Measurements from ENCODE around the gene SIGLEC15. TPM values are rescaled to one million over a fixed set of nuclear protein-coding genes. Genes with fewer than 3 reads are reported as not detected.
"Not testable (repeated sequence)": the region's sequence is repeated elsewhere in the genome, so short reads cannot be mapped to it uniquely, and the experiment has no call there.

Gene SIGLEC15
- total RNA-seq, 1 experiment from 2014 or later: 0.13 TPM

DNA sequence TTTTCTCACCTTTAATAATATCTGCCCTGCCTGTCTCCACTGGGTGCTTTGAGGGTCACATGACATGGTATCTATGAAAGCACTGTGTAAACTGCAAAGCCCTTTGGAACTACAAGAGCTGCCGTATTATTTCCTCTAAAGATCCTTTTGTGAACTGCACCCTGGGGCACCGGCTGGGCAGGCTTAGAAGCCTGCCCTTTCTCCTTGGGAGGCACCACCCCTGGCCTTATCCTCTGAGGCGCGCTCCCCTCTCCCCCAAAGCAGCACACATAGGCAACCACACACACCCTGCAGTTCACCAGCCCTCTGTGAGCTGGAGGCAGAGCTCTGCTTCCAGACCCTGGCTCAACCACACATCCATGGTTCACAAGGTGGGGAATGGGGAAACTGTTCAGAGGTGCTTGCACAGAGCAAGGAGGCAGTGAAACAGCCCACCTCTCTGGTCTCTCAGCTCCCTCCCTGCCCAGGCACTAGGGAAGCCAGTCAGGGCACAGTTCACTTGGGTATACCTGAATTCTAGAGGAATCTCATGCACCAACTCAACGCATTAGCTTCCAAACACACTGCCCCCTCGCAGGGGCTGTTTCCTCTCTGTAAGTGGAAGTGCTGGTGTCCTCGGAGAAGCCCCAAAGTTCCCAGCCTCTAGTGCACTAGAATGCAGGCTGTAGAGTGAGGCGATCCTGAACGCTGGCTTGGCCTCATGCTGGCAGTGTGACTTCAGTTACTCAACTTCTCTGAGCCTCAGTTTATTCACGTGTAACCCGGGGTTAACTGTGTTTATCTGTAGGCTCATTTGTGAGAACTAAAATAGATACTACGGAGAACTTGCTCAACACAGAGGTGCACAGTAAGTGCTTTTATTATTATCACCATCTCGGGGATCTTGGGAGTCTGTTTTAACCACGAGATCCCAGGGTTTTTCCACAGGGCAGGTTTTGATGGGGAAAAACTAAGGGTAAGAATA lies 11.0 kb downstream of the SIGLEC15 start:
- no peaks in the 10 kb centered on the region for H3K36me3 ChIP-seq
- DNase-seq: no peak
- no peaks in the 10 kb centered on the region for H3K27me3 ChIP-seq
- no peak overlapping the region for H3K4me3 ChIP-seq
- H3K9me3 ChIP-seq: no peaks in the 10 kb centered on the region

DNA sequence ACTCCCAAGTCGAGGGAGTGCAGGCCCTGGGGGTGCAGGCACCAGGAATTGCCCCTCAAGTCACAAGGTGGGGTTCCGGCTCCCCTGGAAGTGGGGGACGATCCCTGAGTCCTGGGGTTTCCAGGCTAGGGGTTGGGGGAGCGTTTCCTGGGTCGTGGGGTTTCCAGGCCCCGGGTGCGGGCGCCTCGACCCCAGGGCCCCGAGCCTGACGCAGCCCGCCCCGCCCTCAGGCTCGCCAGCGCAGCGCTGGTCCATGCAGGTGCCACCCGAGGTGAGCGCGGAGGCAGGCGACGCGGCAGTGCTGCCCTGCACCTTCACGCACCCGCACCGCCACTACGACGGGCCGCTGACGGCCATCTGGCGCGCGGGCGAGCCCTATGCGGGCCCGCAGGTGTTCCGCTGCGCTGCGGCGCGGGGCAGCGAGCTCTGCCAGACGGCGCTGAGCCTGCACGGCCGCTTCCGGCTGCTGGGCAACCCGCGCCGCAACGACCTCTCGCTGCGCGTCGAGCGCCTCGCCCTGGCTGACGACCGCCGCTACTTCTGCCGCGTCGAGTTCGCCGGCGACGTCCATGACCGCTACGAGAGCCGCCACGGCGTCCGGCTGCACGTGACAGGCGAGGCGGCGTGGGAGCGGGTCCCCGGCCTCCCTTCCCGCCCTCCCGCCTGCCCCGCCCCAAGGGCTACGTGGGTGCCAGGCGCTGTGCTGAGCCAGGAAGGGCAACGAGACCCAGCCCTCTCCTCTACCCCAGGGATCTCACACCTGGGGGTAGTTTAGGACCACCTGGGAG lies 12.0 kb downstream of the SIGLEC15 start:
- H3K36me3 ChIP-seq: no peaks in the 10 kb centered on the region
- H3K27me3 ChIP-seq: no peaks in the 10 kb centered on the region
- no peak overlapping the region for H3K4me3 ChIP-seq
- no peaks in the 10 kb centered on the region for H3K9me3 ChIP-seq
- no peak for DNase-seq

DNA sequence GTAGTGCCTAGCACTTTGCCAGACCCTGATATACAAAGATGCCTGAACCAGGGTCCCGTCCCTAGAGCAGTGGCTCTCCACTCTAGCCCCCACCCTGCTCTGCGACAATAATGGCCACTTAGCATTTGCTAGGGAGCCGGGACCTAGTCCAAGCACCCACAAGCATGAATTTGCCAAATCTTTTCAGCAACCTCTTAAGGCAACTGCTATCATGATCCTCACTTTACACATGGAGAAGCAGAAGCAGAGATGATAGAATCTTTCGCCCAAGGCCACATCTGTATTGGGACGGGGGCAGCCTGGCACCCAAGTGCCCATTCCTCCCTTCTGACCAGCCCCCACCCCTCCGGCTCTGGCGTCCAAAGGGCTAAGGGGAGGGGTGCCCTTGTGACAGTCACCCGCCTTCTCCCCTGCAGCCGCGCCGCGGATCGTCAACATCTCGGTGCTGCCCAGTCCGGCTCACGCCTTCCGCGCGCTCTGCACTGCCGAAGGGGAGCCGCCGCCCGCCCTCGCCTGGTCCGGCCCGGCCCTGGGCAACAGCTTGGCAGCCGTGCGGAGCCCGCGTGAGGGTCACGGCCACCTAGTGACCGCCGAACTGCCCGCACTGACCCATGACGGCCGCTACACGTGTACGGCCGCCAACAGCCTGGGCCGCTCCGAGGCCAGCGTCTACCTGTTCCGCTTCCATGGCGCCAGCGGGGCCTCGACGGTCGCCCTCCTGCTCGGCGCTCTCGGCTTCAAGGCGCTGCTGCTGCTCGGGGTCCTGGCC lies 13.0 kb downstream of the SIGLEC15 start:
- Histone ChIP-seq H3K36me3 (no peaks in the 10 kb centered on the region), H3K27me3 (no peaks in the 10 kb centered on the region), H3K9me3 (no peaks in the 10 kb centered on the region), H3K4me3 (no peak overlapping the region)
- DNase-seq: no peak

DNA sequence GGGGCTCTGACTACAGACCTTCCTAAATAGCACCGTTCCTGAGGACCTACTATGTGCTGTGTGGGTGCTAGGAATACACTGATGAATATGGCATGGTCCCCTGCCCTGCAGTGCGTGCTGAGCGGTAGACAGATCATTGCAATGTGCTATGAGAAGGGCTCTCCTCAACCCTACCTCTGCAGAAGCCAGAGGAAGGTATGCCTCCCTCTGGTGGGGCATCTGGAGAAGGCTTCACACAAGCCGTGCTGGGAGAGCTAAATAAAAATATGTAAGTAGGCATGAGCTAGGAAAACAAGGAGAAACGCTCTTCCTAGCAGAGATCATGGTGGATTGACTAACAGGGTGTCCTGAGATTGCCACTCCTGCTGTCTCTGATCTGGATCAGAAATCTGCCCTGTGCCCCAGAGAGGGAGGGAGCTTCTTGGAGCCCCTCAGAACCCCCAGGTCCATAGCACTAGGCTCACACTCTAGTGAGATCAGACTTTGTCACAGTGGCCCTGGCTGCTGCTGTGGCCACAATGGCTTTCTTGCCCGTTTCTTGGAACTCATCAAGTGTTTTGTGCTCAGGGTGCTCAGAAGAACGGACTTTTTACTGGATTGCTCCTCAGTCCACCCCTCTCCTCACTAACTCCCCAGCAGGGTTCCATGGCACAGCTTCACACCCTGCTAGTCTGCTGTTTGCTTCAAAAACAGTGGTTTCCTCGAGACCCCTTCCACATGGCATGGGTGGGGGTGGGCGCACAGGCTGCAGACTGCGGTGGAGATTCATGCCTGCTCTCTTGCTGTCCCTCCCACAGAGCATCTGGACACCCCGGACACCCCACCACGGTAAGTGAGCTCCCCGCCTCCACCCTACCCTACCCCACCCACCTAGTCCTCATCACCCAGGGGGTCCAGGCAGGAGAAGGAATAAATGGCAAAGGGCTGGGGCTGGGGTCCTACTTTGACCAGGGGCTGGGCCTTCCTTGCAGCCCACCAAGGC lies 14.2 kb downstream of the SIGLEC15 start:
- Histone ChIP-seq H3K9me3 (no peaks in the 10 kb centered on the region), H3K4me3 (no peak overlapping the region), H3K27me3 (no peaks in the 10 kb centered on the region), H3K36me3 (no peaks in the 10 kb centered on the region)
- DNase-seq: peak; percentile 55

DNA sequence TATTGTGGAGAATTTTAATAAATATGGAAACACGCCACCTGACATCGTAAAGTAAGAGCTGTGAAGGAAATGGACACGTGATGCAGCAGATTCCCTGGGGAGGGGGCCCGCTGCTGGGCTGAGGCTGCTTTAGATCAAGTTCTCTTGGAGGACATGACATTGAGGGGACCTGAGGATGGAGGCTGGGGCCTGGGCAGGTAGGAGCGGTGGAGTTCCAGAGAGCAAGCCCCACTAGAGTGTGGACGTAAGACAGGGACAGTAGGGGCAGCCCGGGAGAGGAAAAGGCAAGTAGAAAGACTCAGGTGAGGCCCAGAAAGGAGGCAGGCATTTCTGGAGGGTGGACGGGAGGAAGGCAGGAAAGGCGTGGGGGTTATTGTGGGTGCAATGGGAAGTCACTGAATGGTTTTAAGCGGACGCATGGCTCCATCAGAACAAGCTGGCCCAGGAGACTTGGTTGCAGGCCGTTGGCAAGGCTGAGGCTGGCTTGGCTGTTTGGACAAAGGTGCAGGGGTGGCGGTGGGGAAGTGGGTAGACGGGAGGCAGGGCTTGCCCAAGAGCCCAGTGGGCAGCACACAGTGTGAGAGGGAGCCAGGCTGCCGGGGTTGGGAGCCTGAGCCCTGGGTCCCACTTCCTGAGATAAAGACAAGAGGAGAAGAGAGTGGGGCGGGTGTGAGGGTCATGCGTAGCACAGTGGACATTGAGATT lies 15.7 kb downstream of the SIGLEC15 start:
- Histone ChIP-seq H3K36me3 (no peaks in the 10 kb centered on the region), H3K9me3 (no peaks in the 10 kb centered on the region), H3K27me3 (no peaks in the 10 kb centered on the region), H3K4me3 (no peak overlapping the region)
- no peak for DNase-seq

DNA sequence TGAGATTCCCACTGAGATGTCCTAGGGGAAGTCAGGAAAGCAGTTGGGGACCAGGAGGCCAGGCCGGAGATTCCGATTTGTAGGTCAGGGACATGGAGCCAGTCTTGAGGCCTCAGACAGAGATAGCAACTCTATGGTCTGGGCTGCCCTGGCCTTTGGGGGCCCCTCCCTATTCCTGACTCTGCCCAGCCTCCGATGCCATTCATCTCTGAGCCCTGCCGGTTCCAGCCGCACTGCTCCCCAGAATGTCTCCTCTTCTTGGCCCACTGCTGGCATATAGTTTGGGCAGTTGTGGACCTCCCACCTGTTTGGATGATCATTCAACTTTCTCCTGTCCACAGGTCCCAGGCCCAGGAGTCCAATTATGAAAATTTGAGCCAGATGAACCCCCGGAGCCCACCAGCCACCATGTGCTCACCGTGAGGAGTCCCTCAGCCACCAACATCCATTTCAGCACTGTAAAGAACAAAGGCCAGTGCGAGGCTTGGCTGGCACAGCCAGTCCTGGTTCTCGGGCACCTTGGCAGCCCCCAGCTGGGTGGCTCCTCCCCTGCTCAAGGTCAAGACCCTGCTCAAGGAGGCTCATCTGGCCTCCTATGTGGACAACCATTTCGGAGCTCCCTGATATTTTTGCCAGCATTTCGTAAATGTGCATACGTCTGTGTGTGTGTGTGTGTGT lies 16.4 kb downstream of the SIGLEC15 start:
- Histone ChIP-seq H3K4me3 (no peak overlapping the region), H3K36me3 (no peaks in the 10 kb centered on the region)
- no peak for DNase-seq

DNA sequence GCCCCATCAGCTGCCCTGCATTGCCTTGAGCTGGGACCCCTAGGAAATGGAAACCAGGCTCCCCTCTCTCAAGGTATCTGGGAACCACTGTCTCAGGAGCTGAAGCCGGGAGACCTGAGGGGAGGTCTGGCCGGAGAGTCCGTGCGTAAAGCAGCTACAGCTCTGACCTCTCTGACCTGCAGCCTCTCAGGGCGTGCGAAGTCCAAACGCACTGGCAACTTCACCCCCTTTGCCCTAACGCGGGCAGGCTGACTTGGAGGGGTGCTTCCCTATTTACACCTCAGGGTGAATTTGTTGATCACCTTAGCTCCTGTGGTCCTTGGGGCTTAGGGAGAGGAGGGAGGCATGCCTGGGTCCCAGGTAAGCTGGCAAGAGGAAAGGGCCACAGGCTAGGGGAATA lies 17.5 kb downstream of the SIGLEC15 start:
- no peaks in the 10 kb centered on the region for H3K9me3 ChIP-seq
- no peaks in the 10 kb centered on the region for H3K27me3 ChIP-seq
- no peaks in the 10 kb centered on the region for H3K36me3 ChIP-seq
- no peak for DNase-seq
- H3K4me3 ChIP-seq: no peak overlapping the region

More for the DNA sequence above, 16.4 kb downstream of the SIGLEC15 start:
- no peaks in the 10 kb centered on the region for H3K9me3 ChIP-seq
- H3K27me3 ChIP-seq: no peaks in the 10 kb centered on the region

DNA sequence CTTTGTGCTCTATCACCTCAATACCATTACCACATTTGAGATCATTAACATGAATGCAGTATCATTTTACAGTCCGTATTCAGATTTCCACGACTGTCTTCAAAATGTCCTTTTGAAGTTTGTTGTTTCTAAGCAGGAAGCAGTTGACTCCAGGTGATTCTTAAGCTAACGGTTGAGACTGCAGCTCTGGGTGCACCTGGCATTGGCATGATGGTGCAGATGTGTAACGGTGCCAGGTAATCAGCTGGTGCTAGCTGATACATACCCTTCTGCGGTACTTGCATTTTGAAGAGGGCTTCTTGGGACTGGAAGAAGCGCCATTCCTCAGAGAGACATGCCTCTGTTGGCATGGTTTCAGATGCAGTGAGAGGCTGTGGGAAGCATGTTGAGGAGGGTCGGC lies 19.5 kb downstream of the SIGLEC15 start:
- peaks cover 8% of the 10 kb centered on the region for H3K36me3 ChIP-seq
- no peaks in the 10 kb centered on the region for H3K9me3 ChIP-seq

DNA sequence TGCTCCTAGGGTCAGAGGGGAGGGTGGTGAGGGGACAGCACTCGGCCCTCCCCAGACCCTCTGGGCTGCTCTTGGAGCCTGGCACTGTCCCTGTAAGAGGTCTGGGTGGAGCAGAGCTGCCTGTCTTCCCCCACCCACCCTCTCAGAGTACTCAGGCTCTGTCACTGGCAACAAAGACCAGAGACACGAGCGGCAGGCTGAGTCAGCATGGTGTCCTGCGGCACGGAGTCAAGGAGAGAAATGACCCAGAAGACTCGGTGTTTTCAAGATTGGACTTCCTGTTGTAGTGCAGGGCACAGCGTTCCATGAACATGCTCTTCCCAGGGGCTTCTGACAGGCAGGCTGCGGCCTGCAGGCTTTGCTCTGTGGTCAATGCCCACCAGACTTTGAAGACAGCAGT lies 19.9 kb downstream of the SIGLEC15 start:
- DNase-seq: no peak
- no peak overlapping the region for H3K4me3 ChIP-seq
- no peaks in the 10 kb centered on the region for H3K27me3 ChIP-seq
- H3K9me3 ChIP-seq: no peaks in the 10 kb centered on the region
- peaks cover 13% of the 10 kb centered on the region for H3K36me3 ChIP-seq

More for the DNA sequence above, 19.5 kb downstream of the SIGLEC15 start:
- DNase-seq: no peak
- Histone ChIP-seq H3K4me3 (no peak overlapping the region), H3K27me3 (no peaks in the 10 kb centered on the region)

DNA sequence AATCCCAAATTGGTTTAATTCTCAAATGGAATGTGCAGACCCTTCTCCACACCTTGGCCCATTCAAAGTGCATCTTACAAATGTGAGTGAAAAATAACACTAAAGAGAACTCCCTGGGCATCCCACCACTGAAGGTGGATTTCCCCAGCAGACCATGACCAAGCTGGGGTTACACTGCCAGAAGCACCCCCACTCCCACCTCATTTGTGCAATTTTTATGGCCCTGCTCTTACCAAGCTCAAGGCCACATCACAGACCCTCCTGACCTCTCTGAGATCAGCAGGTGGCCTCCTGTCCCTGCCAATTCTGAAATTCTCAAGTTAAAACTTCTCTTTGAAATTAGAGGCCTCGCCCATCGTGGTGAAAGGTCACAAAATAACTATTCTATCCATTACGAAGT lies 21.6 kb downstream of the SIGLEC15 start:
- Histone ChIP-seq H3K4me3 (no peak overlapping the region), H3K36me3 (peaks cover 23% of the 10 kb centered on the region), H3K9me3 (no peaks in the 10 kb centered on the region), H3K27me3 (no peaks in the 10 kb centered on the region)
- DNase-seq: no peak

DNA sequence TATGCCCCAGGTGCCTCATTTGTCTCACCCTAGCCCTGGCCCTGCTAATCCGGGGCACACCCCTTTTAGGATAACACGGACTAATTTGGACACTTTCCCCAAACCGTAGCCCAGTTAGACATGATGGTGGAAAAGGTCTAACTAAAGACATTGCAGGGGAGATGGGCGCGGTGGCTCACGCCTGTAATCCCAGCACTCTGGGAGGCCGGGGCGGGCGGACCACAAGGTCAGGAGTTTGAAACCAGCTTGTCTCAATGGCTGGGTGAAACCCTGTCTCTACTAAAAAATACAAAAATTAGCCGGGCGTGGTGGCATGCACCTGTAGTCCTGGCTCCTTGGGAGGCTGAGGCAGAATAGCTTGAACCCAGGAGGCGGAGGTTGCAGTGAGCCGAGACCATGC lies 23.2 kb downstream of the SIGLEC15 start:
- not testable (repeated sequence) for DNase-seq, H3K27me3 ChIP-seq, H3K4me3 ChIP-seq, H3K9me3 ChIP-seq
- peaks cover 36% of the 10 kb centered on the region for H3K36me3 ChIP-seq

DNA sequence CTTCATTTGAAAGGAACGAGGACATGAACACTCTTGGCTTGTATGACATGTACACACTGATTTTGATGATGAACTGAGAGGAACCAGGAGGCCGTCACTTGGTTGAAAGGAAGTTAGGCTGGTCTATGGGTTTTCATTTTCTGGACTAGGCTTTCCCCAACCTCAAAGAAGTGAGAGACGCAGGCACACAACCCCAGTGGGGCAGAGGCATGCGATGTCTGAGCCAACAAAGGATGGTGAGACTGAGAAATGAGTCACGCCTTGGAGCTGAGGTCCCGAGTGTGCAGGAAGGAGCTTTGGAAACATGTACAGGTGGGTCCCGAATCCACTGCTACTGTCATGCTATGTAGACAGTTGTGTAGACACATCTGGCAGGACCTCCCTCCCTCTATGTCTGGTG lies 24.1 kb downstream of the SIGLEC15 start:
- H3K4me3 ChIP-seq: no peak overlapping the region
- H3K9me3 ChIP-seq: no peaks in the 10 kb centered on the region
- no peaks in the 10 kb centered on the region for H3K27me3 ChIP-seq
- H3K36me3 ChIP-seq: peaks cover 45% of the 10 kb centered on the region
- DNase-seq: no peak

DNA sequence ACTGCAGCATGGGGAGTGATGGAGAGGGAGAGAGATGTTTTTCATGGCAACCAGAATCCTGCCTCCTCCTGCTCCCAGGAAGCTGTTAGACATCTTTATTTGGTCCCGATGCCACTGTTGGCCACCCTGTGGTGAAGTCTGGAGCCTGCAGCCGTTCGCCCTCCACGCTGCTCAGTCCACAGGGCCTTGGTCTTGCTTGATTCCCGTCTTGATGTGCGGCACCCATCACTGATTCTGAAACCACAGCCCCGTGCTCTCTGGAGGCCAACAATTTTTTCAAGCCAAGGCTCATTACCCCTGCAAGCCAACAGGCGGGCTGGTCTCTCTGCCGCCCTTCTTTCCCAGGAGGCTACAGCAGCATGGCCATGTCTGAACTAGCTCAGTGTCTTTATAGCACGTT lies 24.5 kb downstream of the SIGLEC15 start:
- H3K4me3 ChIP-seq: no peak overlapping the region
- no peaks in the 10 kb centered on the region for H3K27me3 ChIP-seq
- peak; percentile 31 for DNase-seq
- no peaks in the 10 kb centered on the region for H3K9me3 ChIP-seq
- peaks cover 50% of the 10 kb centered on the region for H3K36me3 ChIP-seq

DNA sequence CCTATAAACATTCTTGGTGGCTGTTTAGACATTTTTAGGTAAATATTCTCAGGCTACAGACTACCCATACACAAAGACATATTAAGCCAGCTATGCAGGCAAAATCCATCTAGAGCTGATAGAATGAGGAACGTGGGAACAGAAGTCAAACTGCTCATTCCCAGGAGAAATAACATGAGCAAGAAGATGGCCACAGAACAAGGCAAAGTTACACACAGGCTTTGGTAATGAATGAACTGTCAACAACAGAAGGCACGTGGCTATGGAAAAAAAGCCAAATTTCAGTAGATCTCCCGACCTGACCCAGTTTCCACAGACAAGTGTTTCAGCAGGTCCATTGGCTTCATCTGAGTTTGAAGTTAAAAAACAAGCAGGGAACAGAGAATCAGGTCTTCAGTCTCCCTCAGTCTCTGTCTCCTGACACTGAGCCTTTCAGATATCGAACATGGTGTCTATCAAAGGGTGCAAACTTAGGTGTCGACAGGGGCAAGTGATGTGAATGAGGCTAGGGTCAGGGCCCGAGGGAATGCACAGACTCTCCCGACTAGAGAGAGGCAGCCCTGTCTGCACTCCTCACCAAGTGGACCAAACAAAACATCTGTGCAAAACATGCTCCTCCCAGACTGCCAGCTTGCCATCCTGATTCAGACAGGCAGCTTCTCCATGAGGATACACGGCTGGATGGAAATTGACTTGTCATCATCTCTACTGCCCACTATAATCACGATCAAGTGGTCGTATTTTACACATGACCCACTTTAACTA lies 25.9 kb downstream of the SIGLEC15 start:
- Histone ChIP-seq H3K27me3 (no peaks in the 10 kb centered on the region), H3K36me3 (peaks cover 62% of the 10 kb centered on the region), H3K9me3 (no peaks in the 10 kb centered on the region), H3K4me3 (no peak overlapping the region)
- no peak for DNase-seq
